ENCODE results near the gene AADAT.

- TF ChIP-seq CTCF (IDR thresholded peaks at IDR 0.05) (no peak), POLR2AphosphoS5 (IDR thresholded peaks at IDR 0.05) (no peak)
Observed at GRCh38 chr4:170088716-170089115, 1.0 kb downstream of the AADAT start.
